Measurements from ENCODE around the gene FNDC3A. TPM values are rescaled to one million over a fixed set of nuclear protein-coding genes. Genes with fewer than 3 reads are reported as not detected.

Gene FNDC3A
- total and polyA plus RNA-seq, 2 experiments from 2014 or later, result 19.5 to 50.4 TPM

- H2AFZ ChIP-seq, result no peak overlapping the region
- H3K79me2 ChIP-seq (ENCODE audit: insufficient read depth), result peaks cover 59% of the 10 kb centered on the region
- H3K27ac ChIP-seq, result no peak overlapping the region
- H3K4me1 ChIP-seq (ENCODE audit: insufficient read depth), result peaks cover 24% of the 10 kb centered on the region
- TF ChIP-seq EZH2 (IDR thresholded peaks at IDR 0.05; ENCODE audit: insufficient read depth, poor library complexity, severe bottlenecking), result no peak
- TF ChIP-seq EZH2phosphoT487 (IDR thresholded peaks at IDR 0.05; ENCODE audit: insufficient read depth, low read depth), result no peak
- in situ Hi-C loops (cut with MboI), result no loop called here
- peaks cover 24% of the 10 kb centered on the region for H3F3A ChIP-seq (ENCODE audit: insufficient read depth)
- H3K27me3 ChIP-seq (replicated peaks; ENCODE audit: insufficient read depth), result no peaks in the 10 kb centered on the region
- H4K20me1 ChIP-seq (ENCODE audit: insufficient read depth), result no peaks in the 10 kb centered on the region
- no peak overlapping the region for H3K4me2 ChIP-seq (ENCODE audit: unreplicated experiment)
- H3K9me3 ChIP-seq (ENCODE audit: low read depth), result no peaks in the 10 kb centered on the region
- no peaks in the 10 kb centered on the region; the same call in 1 of the 2 replicates for H3K9me2 ChIP-seq (ENCODE audit: insufficient read depth)
- H3K36me3 ChIP-seq (ENCODE audit: low read depth), result no peaks in the 10 kb centered on the region
- no peak for DNase-seq
- 96 to 100% methylated on average over 5 of the region's 5 CpGs for WGBS, 2 experiments (ENCODE audit: low coverage in 1 of 2, low lambda C conversion rate in 2 of 2, missing lambda C conversion rate in 2 of 2)
- H3K9ac ChIP-seq, result no peak overlapping the region
- no peak overlapping the region for H3K4me3 ChIP-seq
Observed at GRCh38 chr13:49093376-49093775, 117.7 kb downstream of the FNDC3A start.

- H2AFZ ChIP-seq, result 0 out of 2 replicates have a peak overlapping the region, but pooled peaks have one; percentile 13
- peak; percentile 63 for DNase-seq
- in situ Hi-C loops (cut with MboI), result no loop called here
- H3K9ac ChIP-seq, result peak overlapping the region; percentile 36
- peaks cover 33% of the 10 kb centered on the region for H3F3A ChIP-seq (ENCODE audit: insufficient read depth)
- WGBS, 2 experiments (ENCODE audit: low coverage in 1 of 2, low lambda C conversion rate in 2 of 2, missing lambda C conversion rate in 2 of 2), result 55 to 77% methylated on average over 2 of the region's 2 CpGs
- H3K4me1 ChIP-seq (ENCODE audit: insufficient read depth), result peaks cover 35% of the 10 kb centered on the region
- no peaks in the 10 kb centered on the region for H3K9me3 ChIP-seq (ENCODE audit: low read depth)
- H3K36me3 ChIP-seq (ENCODE audit: low read depth), result no peaks in the 10 kb centered on the region
- H3K9me2 ChIP-seq (ENCODE audit: insufficient read depth), result no peaks in the 10 kb centered on the region; the same call in 1 of the 2 replicates
- peak overlapping the region; percentile 88 for H3K27ac ChIP-seq
- H3K4me2 ChIP-seq (ENCODE audit: unreplicated experiment), result peak overlapping the region; percentile 48
- TF ChIP-seq EZH2 (IDR thresholded peaks at IDR 0.05; ENCODE audit: insufficient read depth, poor library complexity, severe bottlenecking) (no peak), EZH2phosphoT487 (IDR thresholded peaks at IDR 0.05; ENCODE audit: insufficient read depth, low read depth) (no peak)
- H3K79me2 ChIP-seq (ENCODE audit: insufficient read depth), result peaks cover 70% of the 10 kb centered on the region
- H4K20me1 ChIP-seq (ENCODE audit: insufficient read depth), result no peaks in the 10 kb centered on the region
- no peak overlapping the region for H3K4me3 ChIP-seq
- no peaks in the 10 kb centered on the region for H3K27me3 ChIP-seq (replicated peaks; ENCODE audit: insufficient read depth)
Observed at GRCh38 chr13:49097374-49097773, 121.7 kb downstream of the FNDC3A start.

GRCh38 chr13:49098198-49098597 is 122.5 kb downstream of the FNDC3A start:
- no peaks in the 10 kb centered on the region for H3K36me3 ChIP-seq (ENCODE audit: low read depth)
- TF ChIP-seq EZH2phosphoT487 (IDR thresholded peaks at IDR 0.05; ENCODE audit: insufficient read depth, low read depth), result no peak
- no peak for TF ChIP-seq EZH2 (IDR thresholded peaks at IDR 0.05; ENCODE audit: insufficient read depth, poor library complexity, severe bottlenecking)
- DNase-seq, result peak; percentile 93
- no peaks in the 10 kb centered on the region for H3K27me3 ChIP-seq (replicated peaks; ENCODE audit: insufficient read depth)
- H2AFZ ChIP-seq, result no peak overlapping the region
- peak overlapping the region; percentile 48 for H3K4me2 ChIP-seq (ENCODE audit: unreplicated experiment)
- peaks cover 33% of the 10 kb centered on the region for H3F3A ChIP-seq (ENCODE audit: insufficient read depth)
- H4K20me1 ChIP-seq (ENCODE audit: insufficient read depth), result no peaks in the 10 kb centered on the region
- in situ Hi-C loops (cut with MboI), result no loop called here
- no peak overlapping the region for H3K4me3 ChIP-seq
- H3K9me2 ChIP-seq (ENCODE audit: insufficient read depth), result no peaks in the 10 kb centered on the region
- H3K27ac ChIP-seq, result peak overlapping the region; percentile 88
- no peaks in the 10 kb centered on the region for H3K9me3 ChIP-seq (ENCODE audit: low read depth)
- H3K9ac ChIP-seq, result peak overlapping the region; percentile 36; the same call in 1 of the 2 replicates
- peaks cover 35% of the 10 kb centered on the region for H3K4me1 ChIP-seq (ENCODE audit: insufficient read depth)
- peaks cover 74% of the 10 kb centered on the region for H3K79me2 ChIP-seq (ENCODE audit: insufficient read depth)
- WGBS, 2 experiments (ENCODE audit: low coverage in 1 of 2, low lambda C conversion rate in 2 of 2, missing lambda C conversion rate in 2 of 2), result 0% methylated on average over 2 of the region's 2 CpGs

- no peaks in the 10 kb centered on the region for H3K36me3 ChIP-seq (ENCODE audit: low read depth)
- H3K9me2 ChIP-seq (ENCODE audit: insufficient read depth), result no peaks in the 10 kb centered on the region
- peaks cover 75% of the 10 kb centered on the region for H3K79me2 ChIP-seq (ENCODE audit: insufficient read depth)
- peaks cover 35% of the 10 kb centered on the region for H3K4me1 ChIP-seq (ENCODE audit: insufficient read depth)
- no peak overlapping the region for H2AFZ ChIP-seq
- no peak overlapping the region for H3K9ac ChIP-seq
- H4K20me1 ChIP-seq (ENCODE audit: insufficient read depth), result no peaks in the 10 kb centered on the region
- DNase-seq, result peak; percentile 38
- no peak overlapping the region for H3K4me3 ChIP-seq
- H3K27ac ChIP-seq, result peak overlapping the region; percentile 88; the same call in 1 of the 2 replicates
- peak overlapping the region; percentile 18 for H3K4me2 ChIP-seq (ENCODE audit: unreplicated experiment)
- H3F3A ChIP-seq (ENCODE audit: insufficient read depth), result peaks cover 33% of the 10 kb centered on the region
- no peaks in the 10 kb centered on the region for H3K27me3 ChIP-seq (replicated peaks; ENCODE audit: insufficient read depth)
- in situ Hi-C loops (cut with MboI), result no loop called here
- H3K9me3 ChIP-seq (ENCODE audit: low read depth), result no peaks in the 10 kb centered on the region
- no peak for TF ChIP-seq EZH2phosphoT487 (IDR thresholded peaks at IDR 0.05; ENCODE audit: insufficient read depth, low read depth)
- TF ChIP-seq EZH2 (IDR thresholded peaks at IDR 0.05; ENCODE audit: insufficient read depth, poor library complexity, severe bottlenecking), result no peak
Observed at GRCh38 chr13:49098771-49099512, 123.2 kb downstream of the FNDC3A start.
